ENCODE measurements around the gene ZNF592.

- TF ChIP-seq GTF2E2 (tag; IDR thresholded peaks at IDR 0.05): no peak
- no peak for TF ChIP-seq ZNF384 (IDR thresholded peaks at IDR 0.05; ENCODE audit: low read depth, low read length)
- no peak for TF ChIP-seq EP300 (IDR thresholded peaks at IDR 0.05; ENCODE audit: low read length)
- no peak for TF ChIP-seq POLR2A (conservative IDR thresholded peaks at IDR 0.05)
- no peak for TF ChIP-seq RNF2 (IDR thresholded peaks at IDR 0.05)
- no peak for TF ChIP-seq JUNB (CRISPR knock-in tag; conservative IDR thresholded peaks at IDR 0.05)
- TF ChIP-seq PREB (CRISPR knock-in tag; IDR thresholded peaks at IDR 0.05): no peak
- TF ChIP-seq POLR2AphosphoS5 (IDR thresholded peaks at IDR 0.05; ENCODE audit: control insufficient read depth, insufficient read depth, low read depth, low read length): no peak
- no peak for TF ChIP-seq NR2C2 (CRISPR knock-in tag; IDR thresholded peaks at IDR 0.05)
- TF ChIP-seq NR2C2 (tag; IDR thresholded peaks at IDR 0.05): no peak
- TF ChIP-seq AFF4 (CRISPR knock-in tag; IDR thresholded peaks at IDR 0.05): no peak
Observed at GRCh38 chr15:84761607-84762131, 13.3 kb downstream of the ZNF592 start.

Measured in K562 (cell line).